ENCODE results near the gene MGAT3. TPM values are rescaled to one million over a fixed set of nuclear protein-coding genes. Genes with fewer than 3 reads are reported as not detected.

Gene MGAT3
- polyA plus RNA-seq, 3 donors, result 0.03 TPM; not detected in 2

DNA sequence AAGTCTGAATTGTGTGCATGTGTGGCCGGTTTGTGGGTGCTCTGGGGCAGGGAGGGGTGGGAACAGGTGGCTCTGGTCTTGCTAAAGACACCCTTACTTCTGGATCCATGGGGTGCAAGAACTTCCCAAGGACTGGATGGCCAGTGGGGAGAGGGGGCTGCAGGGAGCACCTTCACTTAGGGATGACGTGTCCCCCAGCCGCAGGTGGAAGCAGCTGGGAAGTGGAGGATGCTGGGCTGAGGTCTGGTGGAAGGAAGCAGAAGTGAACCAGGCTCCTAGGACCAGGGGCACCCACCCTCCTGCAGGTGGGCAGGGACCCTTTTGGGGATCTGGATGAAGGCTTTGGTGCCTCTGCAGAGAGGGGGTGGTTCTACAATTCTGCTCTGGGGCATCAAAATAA is 35.4 kb downstream of the MGAT3 start:
- Mint-ChIP-seq H3K4me1 (peaks cover 45% of the 10 kb centered on the region), H3K36me3 (no peaks in the 10 kb centered on the region), H3K27ac (peak overlapping the region in 1 of 7 donors; percentile 45), H3K27me3 (ENCODE audit: low read depth in 3 of 3) (peaks cover 0 to 3% (median 3%) of the 10 kb centered on the region in 3 donors), H3K9me3 (peaks cover 0 to 2% (median 0%) of the 10 kb centered on the region in 7 donors), H3K4me3 (no peak overlapping the region)
- no peaks in the 10 kb centered on the region for H3K27me3 ChIP-seq (ENCODE audit: control insufficient read depth in 2 of 2, insufficient read depth in 2 of 2, low read length in 2 of 2)
- H3K4me3 ChIP-seq (replicated peaks in 1 of 3; ENCODE audit: low read depth in 2 of 3, low read length in 3 of 3), result no peak overlapping the region
- no peaks in the 10 kb centered on the region for H3K79me2 ChIP-seq (ENCODE audit: insufficient read depth, low read length)
- intact Hi-C loops (cut with micrococcal nuclease), result loop anchor here (5.0 kb wide), 2 partner anchors 35 to 40 kb away; partner anchors contain the start of gene RPS19BP1 (in 1 of the 2)
- H3K4me1 ChIP-seq (ENCODE audit: control insufficient read depth in 1 of 2, insufficient read depth in 2 of 2, low read length in 2 of 2), result peaks cover 30 to 44% of the 10 kb centered on the region in 2 donors
- no peaks in the 10 kb centered on the region for H4K20me1 ChIP-seq (ENCODE audit: insufficient read depth, low read length)
- no peaks in the 10 kb centered on the region for H3K9me3 ChIP-seq (replicated peaks in 1 of 2; ENCODE audit: control insufficient read depth in 1 of 2, insufficient read depth in 1 of 2, low read length in 2 of 2)
- no peak overlapping the region for H3K4me2 ChIP-seq (replicated peaks; ENCODE audit: extremely low read depth, low read length, poor library complexity, severe bottlenecking)
- 20% methylated on average over 2 of the region's 3 CpGs for WGBS (ENCODE audit: insufficient coverage)
- no peak overlapping the region for H2AFZ ChIP-seq (ENCODE audit: insufficient read depth, low read depth, low read length, poor library complexity, severe bottlenecking)
- H3K27ac ChIP-seq (ENCODE audit: low read depth in 1 of 2, low read length in 2 of 2), result no peak overlapping the region
- TF ChIP-seq, protein P1, sequence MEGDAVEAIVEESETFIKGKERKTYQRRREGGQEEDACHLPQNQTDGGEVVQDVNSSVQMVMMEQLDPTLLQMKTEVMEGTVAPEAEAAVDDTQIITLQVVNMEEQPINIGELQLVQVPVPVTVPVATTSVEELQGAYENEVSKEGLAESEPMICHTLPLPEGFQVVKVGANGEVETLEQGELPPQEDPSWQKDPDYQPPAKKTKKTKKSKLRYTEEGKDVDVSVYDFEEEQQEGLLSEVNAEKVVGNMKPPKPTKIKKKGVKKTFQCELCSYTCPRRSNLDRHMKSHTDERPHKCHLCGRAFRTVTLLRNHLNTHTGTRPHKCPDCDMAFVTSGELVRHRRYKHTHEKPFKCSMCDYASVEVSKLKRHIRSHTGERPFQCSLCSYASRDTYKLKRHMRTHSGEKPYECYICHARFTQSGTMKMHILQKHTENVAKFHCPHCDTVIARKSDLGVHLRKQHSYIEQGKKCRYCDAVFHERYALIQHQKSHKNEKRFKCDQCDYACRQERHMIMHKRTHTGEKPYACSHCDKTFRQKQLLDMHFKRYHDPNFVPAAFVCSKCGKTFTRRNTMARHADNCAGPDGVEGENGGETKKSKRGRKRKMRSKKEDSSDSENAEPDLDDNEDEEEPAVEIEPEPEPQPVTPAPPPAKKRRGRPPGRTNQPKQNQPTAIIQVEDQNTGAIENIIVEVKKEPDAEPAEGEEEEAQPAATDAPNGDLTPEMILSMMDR (IDR thresholded peaks at IDR 0.05), result no peak
- DNase-seq, result no peak
- H3K9ac ChIP-seq (ENCODE audit: insufficient read depth, low read length, poor library complexity, severe bottlenecking), result no peak overlapping the region
- no peaks in the 10 kb centered on the region for H3K36me3 ChIP-seq (replicated peaks in 1 of 2; ENCODE audit: control insufficient read depth in 1 of 2, insufficient read depth in 2 of 2, low read length in 2 of 2)

DNA sequence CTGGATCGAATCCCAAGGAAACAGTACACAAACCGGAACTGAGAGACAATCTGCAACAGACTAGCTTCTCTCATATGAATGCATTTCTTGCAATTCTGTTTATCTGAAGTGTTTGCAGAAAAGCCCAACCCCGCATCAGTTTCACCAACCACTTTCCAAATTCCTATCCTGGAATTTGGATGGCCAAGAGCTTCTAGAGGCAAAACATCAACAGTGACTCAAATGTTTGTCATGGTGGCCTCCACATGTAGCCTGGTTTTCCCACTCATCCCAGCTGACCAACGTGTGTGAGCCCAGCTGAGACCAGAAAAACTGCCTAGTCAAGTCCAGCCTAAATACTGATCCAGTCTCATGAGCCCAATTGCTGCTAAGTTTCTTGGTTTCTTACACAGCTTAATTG is 36.9 kb downstream of the MGAT3 start:
- H3K27ac Mint-ChIP-seq, result peak overlapping the region in 6 of 7 donors; percentile 11 to 92 (median 84)
- no peaks in the 10 kb centered on the region for H3K9me3 Mint-ChIP-seq
- H3K9ac ChIP-seq (ENCODE audit: insufficient read depth, low read length, poor library complexity, severe bottlenecking), result no peak overlapping the region
- TF ChIP-seq, protein P1 (IDR thresholded peaks at IDR 0.05), result no peak
- intact Hi-C loops (cut with micrococcal nuclease), result loop anchor here (5.0 kb wide), 2 partner anchors 34 to 39 kb away; partner anchors contain the start of gene RPS19BP1 (in 1 of the 2)
- no peaks in the 10 kb centered on the region for H3K36me3 Mint-ChIP-seq
- H3K4me3 ChIP-seq (replicated peaks in 1 of 3; ENCODE audit: low read depth in 2 of 3, low read length in 3 of 3), result no peak overlapping the region
- 90% methylated on average over 3 of the region's 4 CpGs for WGBS (ENCODE audit: insufficient coverage)
- H3K27me3 Mint-ChIP-seq (ENCODE audit: low read depth in 3 of 3), result peaks cover 1 to 6% (median 3%) of the 10 kb centered on the region in 3 donors
- no peaks in the 10 kb centered on the region for H3K79me2 ChIP-seq (ENCODE audit: insufficient read depth, low read length)
- peaks cover 45% of the 10 kb centered on the region for H3K4me1 Mint-ChIP-seq
- H4K20me1 ChIP-seq (ENCODE audit: insufficient read depth, low read length), result no peaks in the 10 kb centered on the region
- no peak overlapping the region for H3K4me3 Mint-ChIP-seq
- H2AFZ ChIP-seq (ENCODE audit: insufficient read depth, low read depth, low read length, poor library complexity, severe bottlenecking), result no peak overlapping the region
- peaks cover 30 to 44% of the 10 kb centered on the region in 2 donors for H3K4me1 ChIP-seq (ENCODE audit: control insufficient read depth in 1 of 2, insufficient read depth in 2 of 2, low read length in 2 of 2)
- H3K4me2 ChIP-seq (replicated peaks; ENCODE audit: extremely low read depth, low read length, poor library complexity, severe bottlenecking), result no peak overlapping the region
- no peaks in the 10 kb centered on the region for H3K27me3 ChIP-seq (ENCODE audit: control insufficient read depth in 2 of 2, insufficient read depth in 2 of 2, low read length in 2 of 2)
- DNase-seq, result peak in 1 of 3 donors; percentile 47
- H3K36me3 ChIP-seq (replicated peaks in 1 of 2; ENCODE audit: control insufficient read depth in 1 of 2, insufficient read depth in 2 of 2, low read length in 2 of 2), result no peaks in the 10 kb centered on the region
- H3K27ac ChIP-seq (ENCODE audit: low read depth in 1 of 2, low read length in 2 of 2), result peak overlapping the region in 1 of 2 donors; percentile 84
- no peaks in the 10 kb centered on the region for H3K9me3 ChIP-seq (replicated peaks in 1 of 2; ENCODE audit: control insufficient read depth in 1 of 2, insufficient read depth in 1 of 2, low read length in 2 of 2)
